GM18519 (cell line): ENCODE results near the gene UBE2O.
"Not testable (repeated sequence)": the region's sequence is repeated elsewhere in the genome, so short reads cannot be mapped to it uniquely, and the experiment has no call there.

Experiments
- ATAC-seq: cut with Tn5 transposase; IDR thresholded peaks from one replicate; pipeline ENCODE4 v1.9.1; 2021; ENCODE audit warnings: mild to moderate bottlenecking, moderate library complexity; ENCODE audit not compliant: unreplicated experiment, low FRiP score

UBE2O gene

DNA sequence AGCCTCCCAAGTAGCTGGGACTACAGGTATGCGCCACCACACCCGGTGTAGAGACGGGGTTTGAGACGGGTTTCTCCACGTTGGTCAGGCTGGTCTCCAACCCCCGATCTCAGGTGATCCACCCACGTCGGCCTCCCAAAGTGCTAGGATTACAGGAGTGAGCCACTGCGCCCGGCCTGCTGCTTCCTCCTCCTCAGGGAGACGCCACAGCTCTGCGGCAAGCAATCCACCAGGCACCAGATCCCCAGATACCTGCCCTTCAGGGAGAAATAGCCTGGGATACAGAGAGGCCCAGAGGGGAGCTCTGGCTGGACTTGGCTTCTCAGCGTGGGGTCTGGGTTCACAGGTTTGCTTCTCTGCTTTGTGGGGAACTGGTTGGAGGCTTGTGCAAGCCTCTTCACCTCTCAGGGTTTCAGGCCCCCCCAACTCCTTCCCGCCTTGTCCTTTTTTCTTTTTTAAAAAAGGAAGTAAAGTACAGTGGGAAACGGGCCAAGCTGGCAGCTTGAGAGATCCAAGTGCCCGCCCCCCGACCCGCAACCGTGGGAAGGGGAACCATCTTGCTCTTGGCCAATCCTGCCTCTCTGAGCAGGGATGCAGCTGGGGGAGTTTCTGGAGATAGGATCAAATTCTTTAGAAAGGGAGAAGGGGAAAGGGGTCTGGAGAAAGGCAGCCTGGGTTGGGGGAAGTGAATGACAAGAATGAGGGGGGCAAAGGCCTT is 71.2 kb downstream of the UBE2O start:
- ATAC-seq: no peak

DNA sequence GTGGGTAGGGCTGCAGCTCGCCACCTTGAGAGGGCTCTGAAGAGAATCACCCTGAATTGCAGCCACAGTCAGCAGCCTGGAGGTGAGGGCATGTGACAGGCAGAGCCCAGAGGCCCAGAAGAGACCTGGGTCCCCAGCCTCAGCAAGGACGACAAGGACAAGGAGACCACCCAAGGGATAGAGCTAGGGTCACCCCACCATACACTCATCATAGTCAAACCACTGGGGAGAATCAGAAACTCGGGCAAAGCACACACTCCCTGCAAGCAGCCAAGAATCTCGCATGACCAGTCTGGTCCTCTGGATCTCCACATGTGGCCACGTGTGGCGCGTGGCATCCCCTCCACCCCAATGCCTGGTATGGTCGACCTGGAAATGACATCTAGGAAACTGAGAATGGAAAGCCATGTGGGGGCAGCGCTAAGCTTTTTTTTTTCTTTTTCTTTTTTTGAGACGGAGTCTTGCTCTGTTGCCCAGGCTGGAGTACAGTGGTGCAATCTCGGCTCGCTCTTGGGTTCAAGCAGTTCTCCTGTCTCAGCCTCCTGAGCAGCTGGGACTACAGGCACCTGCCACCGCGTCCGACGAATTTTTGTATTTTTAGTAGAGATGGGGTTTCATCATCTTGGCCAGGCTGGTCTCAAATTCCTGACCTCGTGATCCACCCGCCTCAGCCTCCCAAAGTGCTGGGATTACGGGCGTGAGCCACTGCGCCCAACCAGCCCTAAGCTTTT is 73.1 kb downstream of the UBE2O start:
- no peak for ATAC-seq

DNA sequence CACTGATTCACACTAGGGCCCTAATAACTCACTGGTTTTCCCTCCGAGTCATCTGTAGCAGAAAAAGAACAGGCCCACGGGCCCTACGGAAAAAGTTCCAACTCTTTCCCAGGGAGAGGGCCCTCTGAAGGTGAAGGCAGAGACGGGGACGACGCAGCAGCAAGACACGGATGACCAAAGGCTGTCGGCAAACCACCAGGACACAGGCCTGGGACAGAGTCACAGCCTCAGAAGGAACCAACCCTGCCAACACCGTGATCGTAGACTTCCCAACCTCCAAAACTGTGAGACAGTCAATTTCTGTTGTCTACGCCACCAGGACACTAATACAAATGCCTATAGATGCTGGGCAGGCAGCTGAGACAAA is 73.7 kb downstream of the UBE2O start:
- no peak for ATAC-seq

DNA sequence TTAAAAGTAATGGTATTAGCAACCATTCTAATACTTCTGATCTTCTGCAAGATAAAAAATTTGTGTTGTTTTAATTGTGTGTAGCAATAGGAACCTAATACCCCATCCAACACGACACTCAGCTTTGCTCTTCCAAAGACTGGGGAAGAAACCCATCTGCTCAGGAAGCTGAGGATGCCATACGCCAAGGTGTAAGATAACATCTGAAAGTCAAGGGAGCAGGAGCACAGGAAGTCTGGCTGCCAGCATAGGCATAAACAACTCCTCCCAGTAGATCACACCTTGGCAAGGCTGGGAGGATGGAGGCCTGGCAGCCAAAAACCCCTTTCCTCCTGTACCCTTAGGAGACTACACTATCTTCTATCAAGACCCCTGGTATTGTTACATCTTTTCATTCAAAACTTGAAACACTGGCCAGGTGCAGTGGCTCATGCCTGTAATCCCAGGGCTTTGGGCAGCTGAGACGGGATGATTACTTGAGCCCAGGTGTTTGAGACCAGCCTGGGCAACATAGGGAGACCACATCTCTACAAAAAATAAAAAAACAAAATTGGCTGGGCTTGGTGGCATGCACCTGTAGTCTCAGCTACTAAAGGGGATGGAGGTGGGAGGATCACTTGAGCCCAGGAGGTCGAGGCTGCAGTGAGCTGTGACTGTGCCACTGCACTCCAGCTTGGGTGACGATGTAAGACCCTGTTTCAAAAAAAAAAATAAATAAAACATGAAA is 74.2 kb downstream of the UBE2O start:
- ATAC-seq: no peak

DNA sequence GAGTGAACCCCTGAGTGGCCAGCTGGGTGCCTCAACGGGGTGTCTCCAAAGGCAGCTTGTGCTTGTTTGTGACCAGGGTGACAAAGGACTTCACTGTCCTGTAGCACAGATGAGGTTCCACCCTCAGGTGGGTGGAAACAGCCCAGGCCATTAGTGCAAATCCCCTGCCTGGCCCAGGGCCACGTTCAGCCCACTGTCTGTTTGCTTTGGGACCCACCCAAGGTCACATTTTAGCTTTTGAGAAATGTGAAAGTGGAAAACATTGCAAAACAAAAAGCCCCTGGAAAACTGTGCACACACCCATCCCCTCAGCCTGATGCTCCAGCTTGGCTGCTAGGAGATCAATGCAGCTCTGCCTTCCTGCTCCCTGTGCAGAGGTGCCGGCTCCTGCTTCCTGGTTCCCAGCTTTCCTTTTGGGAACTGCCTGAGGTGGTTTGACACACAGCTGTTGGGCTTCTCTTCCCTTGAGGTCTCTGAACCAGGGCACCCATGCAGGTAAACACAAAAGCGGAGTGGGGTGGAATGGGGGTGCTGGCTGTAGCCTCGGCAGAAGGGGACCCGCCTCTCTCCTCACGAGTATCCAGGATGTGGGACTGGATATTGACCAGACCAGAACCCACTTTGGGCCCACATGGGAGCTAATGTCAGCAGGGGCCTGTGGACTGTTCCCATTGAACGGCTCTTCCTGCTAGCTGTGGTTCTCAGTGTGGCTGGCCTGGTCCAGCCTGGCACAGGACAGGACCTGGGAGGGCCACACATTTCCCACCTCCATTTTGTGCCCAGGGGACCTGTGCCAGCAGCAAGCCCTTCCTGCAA is 76.4 kb downstream of the UBE2O start:
- no peak for ATAC-seq

DNA sequence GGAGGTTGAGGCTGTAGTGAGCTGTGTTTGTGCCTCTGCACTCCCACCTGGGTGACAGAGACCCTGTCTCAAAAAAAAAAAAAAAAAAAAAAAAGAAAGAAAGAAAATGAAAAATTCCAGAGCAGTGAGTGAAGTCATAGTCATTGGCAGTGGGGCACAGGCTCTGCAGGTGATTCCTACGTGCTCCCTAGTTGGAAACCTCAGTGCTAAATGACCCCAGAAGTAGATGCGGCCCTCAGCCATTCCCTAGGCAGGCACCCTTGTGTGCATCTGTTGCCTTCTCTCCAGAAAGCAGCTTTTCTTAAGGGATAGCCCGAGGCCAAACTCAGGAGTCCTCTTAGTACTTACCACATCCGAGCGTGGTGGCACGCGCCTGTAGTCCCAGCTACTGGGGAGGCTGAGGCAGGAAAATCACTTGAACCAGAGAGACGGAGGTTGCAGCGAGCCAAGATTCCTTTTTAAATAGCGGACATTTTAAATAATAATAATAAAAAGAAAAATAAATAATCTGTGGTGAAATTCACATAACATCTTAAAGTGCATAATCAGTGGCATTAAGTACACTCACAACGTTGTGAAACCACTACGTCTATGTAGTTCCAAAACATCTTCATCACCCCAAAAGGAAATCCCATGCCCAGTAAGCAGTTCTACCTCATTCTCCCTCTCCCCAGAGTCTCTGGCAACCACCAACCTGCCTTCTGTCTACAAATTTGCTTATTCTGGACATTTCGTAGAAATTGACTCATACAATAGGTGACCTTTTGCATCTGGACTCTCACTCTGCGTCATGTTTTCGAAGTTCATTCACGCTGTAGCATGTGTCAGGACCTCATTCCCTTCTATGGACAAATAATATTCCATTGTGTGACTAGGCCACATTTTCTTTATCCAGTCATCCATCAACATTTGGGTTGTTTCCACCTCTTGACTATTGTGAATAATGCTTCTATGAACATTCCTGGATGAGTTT is 81.0 kb downstream of the UBE2O start:
- no peak for ATAC-seq

DNA sequence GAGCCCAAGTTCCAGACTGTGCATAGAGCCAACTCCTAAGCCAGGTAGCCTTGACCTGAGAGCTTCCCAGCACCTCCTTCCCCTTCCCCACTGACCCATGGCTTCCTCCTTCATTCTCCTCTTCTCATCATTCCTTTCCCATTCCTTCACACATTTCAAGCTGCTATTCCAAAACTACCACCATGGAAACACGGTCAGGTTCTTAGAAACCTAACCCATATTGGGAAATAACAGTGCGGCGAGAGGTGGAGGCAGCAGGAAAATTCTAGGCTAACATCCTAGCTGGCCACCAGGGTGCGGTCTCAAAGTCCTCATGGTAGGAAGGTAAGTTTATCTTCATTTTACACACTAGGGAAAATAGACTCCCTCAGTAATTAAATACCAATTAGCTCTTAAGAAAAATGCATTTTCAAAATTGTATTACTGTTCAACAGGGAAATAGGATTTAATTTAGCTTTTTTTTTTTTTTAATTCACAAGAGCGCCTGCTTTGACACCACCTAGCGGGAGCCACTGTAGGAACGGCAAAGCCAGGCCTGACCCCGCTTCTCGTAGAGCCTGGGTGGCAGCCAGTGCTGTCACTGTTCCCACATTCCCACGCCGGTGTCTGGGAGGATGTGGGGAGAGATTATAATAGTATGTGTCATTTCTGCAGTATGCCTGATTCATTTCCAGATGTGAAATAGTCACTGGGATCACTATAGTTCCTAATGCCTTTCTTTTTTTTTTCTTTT is 82.5 kb downstream of the UBE2O start:
- no peak for ATAC-seq

DNA sequence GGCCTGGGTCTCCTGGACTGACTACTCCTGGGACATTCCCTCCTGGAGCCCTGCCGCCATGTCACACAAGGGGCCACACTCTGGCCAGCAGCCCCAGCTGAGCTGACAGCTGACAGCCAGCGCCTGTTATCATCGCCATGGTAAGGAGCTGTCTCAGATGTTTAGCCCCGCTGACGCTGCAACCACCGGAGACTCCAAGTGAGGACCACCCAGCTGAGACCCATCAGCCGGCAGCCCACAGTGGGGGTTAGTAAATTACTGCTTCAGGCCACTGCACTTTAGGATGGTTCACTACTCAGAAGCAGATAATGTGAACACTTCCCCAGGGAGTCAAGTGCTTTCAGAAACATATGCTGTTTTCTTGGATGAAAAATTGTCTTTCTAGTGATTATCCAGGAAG is 83.1 kb downstream of the UBE2O start:
- no peak for ATAC-seq

DNA sequence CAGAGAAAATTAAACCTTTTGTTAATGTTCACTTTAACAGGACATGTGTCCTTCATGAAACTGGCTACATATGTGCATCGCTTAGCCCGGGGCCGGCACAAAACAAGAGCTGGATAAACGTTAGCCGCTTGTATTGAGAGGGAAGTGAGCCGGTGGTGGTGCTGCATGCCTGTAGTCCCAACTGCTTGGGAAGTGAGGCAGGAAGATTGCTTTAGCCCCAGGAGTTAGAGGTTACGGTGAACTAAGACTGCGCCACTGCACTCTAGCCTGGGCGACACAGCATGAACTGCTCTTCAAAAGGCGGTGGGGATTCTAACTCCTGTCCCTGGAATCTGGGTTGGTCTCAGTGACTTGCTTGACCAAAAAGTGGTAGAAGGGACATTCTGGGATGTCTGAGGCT is 83.6 kb downstream of the UBE2O start:
- ATAC-seq: no peak

DNA sequence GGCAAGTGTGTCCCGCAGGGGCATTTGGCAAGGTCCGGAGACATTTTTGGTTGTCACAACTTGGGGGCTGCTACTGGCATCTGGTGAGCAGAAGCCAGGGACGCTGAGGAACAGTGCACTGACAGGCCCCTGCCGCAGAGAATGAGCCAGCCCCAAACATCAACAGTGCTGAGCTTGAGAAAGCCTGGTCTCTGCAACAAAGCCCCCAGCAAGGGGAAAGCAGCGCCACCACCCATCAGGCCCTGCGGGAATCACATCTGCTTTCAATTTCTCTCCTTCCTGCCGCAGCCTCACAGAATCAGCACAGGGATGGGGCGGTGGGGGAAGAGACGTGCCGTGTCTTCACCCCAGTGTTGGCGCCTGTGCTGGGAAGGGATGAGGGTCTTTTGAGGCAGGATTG is 84.4 kb downstream of the UBE2O start:
- no peak for ATAC-seq

DNA sequence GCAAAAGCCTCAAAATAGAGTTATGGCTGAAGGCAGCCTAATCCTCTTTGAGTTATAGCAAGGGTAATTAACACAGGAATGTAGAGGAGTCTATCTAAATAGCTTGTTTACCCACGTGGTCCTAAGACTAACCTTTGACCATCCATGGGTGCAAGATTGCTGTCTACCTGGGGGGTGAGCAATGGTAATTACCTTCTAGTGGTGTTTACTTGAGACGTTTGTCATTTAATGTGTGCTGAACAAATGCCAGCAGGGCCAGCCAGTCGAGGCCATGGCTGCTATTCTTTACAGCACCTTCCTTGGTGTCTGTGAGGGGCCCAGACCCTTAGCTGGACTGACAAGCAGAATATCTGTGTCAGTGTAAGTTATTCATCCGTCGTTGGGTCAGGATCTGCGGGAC is 85.3 kb downstream of the UBE2O start:
- ATAC-seq: no peak

DNA sequence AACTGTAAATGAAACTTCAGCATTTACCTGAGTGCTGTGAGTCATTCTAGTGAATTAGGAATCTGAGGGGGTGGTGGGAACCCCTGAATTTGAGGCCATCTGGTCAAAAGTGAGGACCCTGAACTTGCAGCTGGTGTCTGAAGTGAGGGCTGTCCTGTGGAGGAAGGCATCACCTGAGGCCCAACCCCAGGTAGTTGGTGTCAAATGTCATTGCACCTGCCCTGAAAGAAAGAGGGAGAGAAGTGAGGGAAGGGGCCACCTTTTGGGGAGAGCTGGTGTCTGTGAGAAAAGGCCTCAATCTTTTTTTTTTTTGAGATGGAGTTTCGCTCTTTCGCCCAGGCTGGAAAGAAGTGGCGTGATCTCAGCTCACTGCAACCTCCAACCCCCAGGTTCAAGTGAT is 86.7 kb downstream of the UBE2O start:
- ATAC-seq: no peak

DNA sequence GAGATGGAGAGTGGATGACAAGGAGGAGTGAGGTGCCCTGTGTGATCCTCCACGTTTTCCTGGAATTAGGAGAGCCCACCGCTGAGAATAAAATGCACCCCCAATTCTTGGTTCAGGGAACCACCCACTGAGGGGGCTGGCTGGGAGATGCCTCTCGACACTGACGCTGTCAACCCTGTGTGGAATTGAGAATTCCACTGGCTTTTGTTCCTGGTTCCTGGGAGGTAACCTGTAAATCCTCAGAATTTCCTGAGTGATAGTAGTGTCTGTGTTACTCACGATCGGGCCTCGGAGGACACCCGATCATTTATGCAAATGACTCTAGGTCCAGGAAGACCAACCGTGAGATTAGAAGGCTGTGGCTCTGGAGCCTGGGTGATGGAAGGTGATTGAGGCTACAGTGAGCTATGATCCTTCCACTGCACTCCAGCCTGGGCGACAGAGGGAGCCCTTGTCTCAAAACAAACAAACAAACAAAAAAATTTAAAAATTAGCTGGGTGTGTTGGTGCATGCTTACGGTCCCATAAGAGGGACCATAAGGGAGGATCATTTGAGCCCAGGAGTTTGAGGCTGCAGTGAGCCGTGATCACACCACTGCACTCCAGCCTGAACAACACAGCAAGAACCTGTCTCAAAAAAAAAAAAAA is 87.6 kb downstream of the UBE2O start:
- ATAC-seq: no peak

DNA sequence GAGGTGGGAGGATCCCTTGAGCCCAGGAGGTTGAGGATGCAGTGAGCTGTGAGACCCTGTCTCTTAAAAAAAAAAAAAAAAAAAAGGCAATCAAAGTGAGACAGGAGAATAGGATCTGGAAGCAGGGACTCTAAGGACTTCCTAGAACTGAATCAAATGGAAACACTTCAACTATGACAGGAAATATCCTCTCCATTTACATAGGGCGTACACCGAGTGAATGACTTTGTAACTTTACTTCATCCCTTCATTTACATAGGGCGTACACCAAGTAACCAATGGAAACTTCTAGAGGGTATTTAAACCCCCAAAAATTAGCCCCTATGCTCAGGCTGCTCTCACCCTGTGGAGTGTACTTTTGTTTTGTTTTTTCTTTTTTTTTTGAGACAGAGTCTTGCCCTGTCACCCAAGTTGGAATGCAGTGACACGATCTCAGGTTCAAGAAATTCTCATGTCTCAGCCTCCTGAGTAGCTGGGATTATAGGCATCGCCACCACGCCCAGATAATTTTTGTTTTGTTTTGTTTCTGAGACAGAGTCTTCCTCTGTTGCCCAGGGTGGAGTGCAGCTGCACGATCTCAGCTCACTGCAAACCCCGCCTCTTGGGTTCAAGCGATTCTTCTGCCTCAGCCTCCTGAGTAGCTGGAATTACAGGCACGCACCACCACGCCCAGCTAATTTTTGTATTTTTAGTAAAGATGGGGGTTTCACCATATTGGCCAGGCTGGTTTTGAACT is 89.7 kb downstream of the UBE2O start:
- no peak for ATAC-seq

DNA sequence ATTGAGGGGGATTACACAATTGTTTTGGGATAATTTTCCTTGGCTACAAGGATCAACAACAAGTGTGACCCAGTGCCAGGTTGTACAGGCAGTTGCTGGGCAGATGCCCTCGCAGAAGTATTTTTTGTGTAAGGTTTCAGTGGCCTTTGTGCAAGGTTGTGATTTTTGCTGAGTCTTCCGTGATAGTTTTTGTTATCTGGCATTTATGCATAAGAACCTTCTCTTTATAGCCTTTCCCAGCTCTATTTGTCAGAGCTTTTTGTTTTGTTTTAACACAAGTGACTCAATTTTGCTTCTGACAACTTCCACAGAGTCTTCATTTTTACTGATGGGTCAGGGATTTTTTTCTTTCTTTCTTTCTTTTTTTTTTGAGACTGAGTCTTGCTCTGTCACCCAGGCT is 92.5 kb downstream of the UBE2O start:
- no peak for ATAC-seq

DNA sequence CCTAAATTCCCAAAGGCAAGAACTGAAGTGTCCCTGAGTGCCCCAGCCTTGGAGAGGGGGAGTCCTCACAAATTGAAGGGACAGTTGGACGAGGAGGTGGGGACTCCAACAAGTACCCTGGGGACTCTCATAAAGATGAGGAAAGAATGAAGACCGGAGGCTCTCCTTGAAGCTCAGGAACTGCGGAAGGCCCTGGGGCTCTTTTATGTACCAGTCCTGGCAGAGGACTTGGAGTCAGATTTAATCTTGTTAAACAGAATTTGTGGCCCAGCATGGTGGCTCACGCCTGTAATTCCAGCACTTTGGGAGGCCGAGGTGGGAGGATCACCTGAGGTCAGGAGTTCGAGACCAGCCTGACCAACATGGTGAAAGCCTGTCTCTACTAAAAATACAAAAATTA is 93.2 kb downstream of the UBE2O start:
- ATAC-seq: not testable (repeated sequence)

DNA sequence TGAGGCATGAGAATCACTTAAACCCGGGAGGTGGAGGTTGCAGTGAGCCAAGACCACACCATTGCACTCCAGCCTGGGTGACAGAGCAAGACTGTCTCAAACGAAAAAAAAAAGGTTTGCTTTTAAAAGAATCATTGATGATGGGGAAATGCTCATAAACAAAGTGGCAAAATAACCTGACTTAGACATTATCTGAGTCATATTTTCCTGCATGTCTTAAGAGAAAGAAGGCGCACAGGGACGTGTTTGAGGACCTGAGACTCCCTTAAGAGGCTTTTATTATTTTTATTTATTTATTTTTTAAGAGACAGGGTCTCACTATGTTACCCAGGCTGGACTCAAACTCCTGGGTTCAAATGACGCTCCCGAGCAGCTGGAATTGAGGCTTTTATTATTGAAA is 93.6 kb downstream of the UBE2O start:
- ATAC-seq: no peak

DNA sequence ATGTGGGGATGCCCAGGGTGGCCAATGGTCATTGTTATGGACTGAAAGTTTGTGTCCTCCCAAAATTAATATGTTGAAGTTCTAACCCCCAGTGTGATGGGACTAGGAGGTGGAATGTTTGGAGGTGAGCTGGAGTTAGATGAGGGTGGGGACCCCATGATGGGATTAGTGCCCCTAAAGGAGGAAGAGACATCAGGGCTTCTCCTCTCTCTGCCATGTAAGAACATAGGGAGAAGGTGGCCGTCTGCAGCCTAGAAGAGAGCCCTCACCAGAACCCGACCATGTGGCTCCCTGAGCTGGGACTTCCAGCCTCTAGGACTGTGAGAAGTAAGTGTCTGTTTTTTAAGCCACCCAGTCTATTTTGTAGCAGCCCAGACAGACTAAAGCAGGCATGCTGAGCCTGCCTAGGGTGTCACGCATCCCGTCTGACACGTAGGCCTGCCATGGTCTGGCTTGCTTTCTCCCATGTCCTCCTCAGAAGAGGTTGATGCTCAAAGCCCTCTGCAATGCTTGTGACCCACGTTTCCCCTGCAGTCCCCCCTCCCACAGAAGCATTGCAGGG is 95.3 kb downstream of the UBE2O start:
- no peak for ATAC-seq
